Liver (tissue), 9 donors: Measurements from ENCODE around the gene KDELR1. TPM values are rescaled to one million over a fixed set of nuclear protein-coding genes. Genes with fewer than 3 reads are reported as not detected.

Source experiments
- DNase-seq: peaks from one replicate; pipeline ENCODE4 v3.0.0-alpha.2; 2017; ENCODE audit warnings: low spot score
- H3K27ac ChIP-seq, 2 donors: one replicate each; pipeline ENCODE4 v1.7.0; 2013; ENCODE audit warnings: inconsistent platforms in 2 of 2, low read length in 2 of 2, control low read depth in 1 of 2, low read depth in 1 of 2, mild to moderate bottlenecking in 1 of 2
- H3K27me3 ChIP-seq, 4 donors: one replicate each; pipeline versions ENCODE4 v1.6.1 to v1.7.0; 2013; ENCODE audit warnings: low read length in 3 of 4, inconsistent platforms in 1 of 4, mild to moderate bottlenecking in 1 of 4, moderate library complexity in 1 of 4; ENCODE audit not compliant: control insufficient read depth in 4 of 4, insufficient read depth in 4 of 4
- H3K36me3 ChIP-seq, 4 donors: one replicate each; pipeline versions ENCODE4 v1.6.1 to v1.7.0; 2013; ENCODE audit warnings: low read length in 3 of 4, mild to moderate bottlenecking in 3 of 4, low read depth in 1 of 4, moderate library complexity in 1 of 4; ENCODE audit not compliant: control insufficient read depth in 4 of 4, insufficient read depth in 3 of 4
- H3K4me1 ChIP-seq, 4 donors: one replicate each; pipeline versions ENCODE4 v1.6.1 to v1.7.0; 2013; ENCODE audit warnings: low read length in 3 of 4, mild to moderate bottlenecking in 3 of 4, moderate library complexity in 1 of 4; ENCODE audit not compliant: control insufficient read depth in 4 of 4, insufficient read depth in 4 of 4
- H3K4me3 ChIP-seq, 3 donors: one replicate each; pipeline versions ENCODE4 v1.6.1 to v1.7.0; 2013; ENCODE audit warnings: low read length in 3 of 3, control low read depth in 1 of 3, low read depth in 1 of 3, mild to moderate bottlenecking in 1 of 3
- H3K9ac ChIP-seq, 2 donors: one replicate each; pipeline ENCODE4 v1.7.0; 2013; ENCODE audit warnings: low read length in 2 of 2, mild to moderate bottlenecking in 2 of 2, moderate library complexity in 2 of 2, control low read depth in 1 of 2, low read depth in 1 of 2
- H3K9me3 ChIP-seq, 4 donors: one replicate each; pipeline versions ENCODE4 v1.6.1 to v1.7.0; 2013; ENCODE audit warnings: low read length in 3 of 4; ENCODE audit not compliant: control insufficient read depth in 4 of 4
- ATF3 ChIP-seq: IDR thresholded peaks from 2 replicates; pipeline ENCODE4 v1.6.1; 2016; ENCODE audit warnings: antibody characterized with exemption
- CTCF ChIP-seq: fragments of 150-350 bp; IDR thresholded peaks from 2 replicates; pipeline ENCODE4 v1.5.1; 2017; ENCODE audit warnings: improper control_type of control experiment, low read depth, low read length; ENCODE audit not compliant: missing input control
- EGR1 ChIP-seq, 2 donors: IDR thresholded peaks; 2 replicates each; pipeline ENCODE4 v1.6.1; 2016 to 2018; ENCODE audit warnings: antibody characterized with exemption in 2 of 2, low read depth in 2 of 2
- FOXA1 ChIP-seq: IDR thresholded peaks from 2 replicates; pipeline ENCODE4 v1.6.1; 2016; ENCODE audit warnings: antibody characterized with exemption
- FOXA2 ChIP-seq: IDR thresholded peaks from 2 replicates; pipeline ENCODE4 v1.6.1; 2016; ENCODE audit warnings: antibody characterized with exemption
- GABPA ChIP-seq, 2 donors: IDR thresholded peaks in 1 of 2; conservative IDR thresholded peaks in 1 of 2; 2 replicates each; pipeline ENCODE4 v1.6.1; 2016; ENCODE audit warnings: antibody characterized with exemption in 2 of 2, mild to moderate bottlenecking in 1 of 2, moderate library complexity in 1 of 2
- HNF4A ChIP-seq, 2 donors: conservative IDR thresholded peaks; 2 replicates each; pipeline ENCODE4 v1.6.1; 2016; ENCODE audit warnings: antibody characterized with exemption in 2 of 2, mild to moderate bottlenecking in 2 of 2
- HNF4G ChIP-seq: IDR thresholded peaks from 2 replicates; pipeline ENCODE4 v1.6.1; 2016; ENCODE audit warnings: antibody characterized with exemption
- NR2F2 ChIP-seq: IDR thresholded peaks from 2 replicates; pipeline ENCODE4 v1.6.1; 2016; ENCODE audit warnings: antibody characterized with exemption
- RAD21 ChIP-seq, 2 donors: IDR thresholded peaks; 2 replicates each; pipeline ENCODE4 v1.6.1; 2016; ENCODE audit warnings: antibody characterized with exemption in 2 of 2, mild to moderate bottlenecking in 2 of 2
- RXRA ChIP-seq, 2 donors: IDR thresholded peaks; 2 replicates each; pipeline ENCODE4 v1.6.1; 2017 to 2018; ENCODE audit warnings: antibody characterized with exemption in 2 of 2, mild to moderate bottlenecking in 1 of 2
- SP1 ChIP-seq: IDR thresholded peaks from 2 replicates; pipeline ENCODE4 v1.6.1; 2018; ENCODE audit warnings: antibody characterized with exemption, mild to moderate bottlenecking
- TAF1 ChIP-seq: conservative IDR thresholded peaks from 2 replicates; pipeline ENCODE4 v1.6.1; 2016; ENCODE audit warnings: antibody characterized with exemption, mild to moderate bottlenecking
- YY1 ChIP-seq: IDR thresholded peaks from 2 replicates; pipeline ENCODE4 v1.6.1; 2016; ENCODE audit warnings: antibody characterized with exemption, mild to moderate bottlenecking
- ZBTB33 ChIP-seq: IDR thresholded peaks from 2 replicates; pipeline ENCODE4 v1.6.1; 2016; ENCODE audit warnings: antibody characterized with exemption
- WGBS: extraction: QIAGEN DNeasy Blood & Tissue Kit; methylation state at CpG from one replicate; pipeline ENCODE4 v1.1.7; 2013; 5-methylcytosine and 5-hydroxymethylcytosine counted together
- polyA plus RNA-seq, 2 donors: library from polyadenylated mRNA; stranded (reverse) in 1 of 2; unstranded in 1 of 2; fragments of 200-250 nt in 1 of 2; fragments of >200 nt in 1 of 2; fragmentation: Nextera tagmentation in 1 of 2; extraction: Ambion mirVana in 1 of 2; gene quantifications; one replicate each; pipeline versions ENCODE4 v1.2.1 to v1.2.3, GENCODE V29; 2013 to 2015
- total RNA-seq, 2 donors: library from RNA; depleted of rRNA; stranded (reverse); fragments of >200 nt; gene quantifications; one replicate each; pipeline ENCODE4 v1.2.3, GENCODE V29; 2014
- TF ChIP-seq, protein P1 (sequence below): IDR thresholded peaks from 2 replicates; pipeline ENCODE4 v1.6.1; 2016; ENCODE audit warnings: antibody characterized with exemption, mild to moderate bottlenecking
- TF ChIP-seq, protein P2 (sequence below): IDR thresholded peaks from 2 replicates; pipeline ENCODE4 v1.6.1; 2016; ENCODE audit warnings: antibody characterized with exemption
- donor health status: healthy.
- donor health status: healthy.
- donor health status: healthy.
- donor health status: healthy.
- donor health status: healthy.

The KDELR1 gene
- total and polyA plus RNA-seq, 4 donors, result 32.3 to 94.9 (median 47.0) TPM

DNA sequence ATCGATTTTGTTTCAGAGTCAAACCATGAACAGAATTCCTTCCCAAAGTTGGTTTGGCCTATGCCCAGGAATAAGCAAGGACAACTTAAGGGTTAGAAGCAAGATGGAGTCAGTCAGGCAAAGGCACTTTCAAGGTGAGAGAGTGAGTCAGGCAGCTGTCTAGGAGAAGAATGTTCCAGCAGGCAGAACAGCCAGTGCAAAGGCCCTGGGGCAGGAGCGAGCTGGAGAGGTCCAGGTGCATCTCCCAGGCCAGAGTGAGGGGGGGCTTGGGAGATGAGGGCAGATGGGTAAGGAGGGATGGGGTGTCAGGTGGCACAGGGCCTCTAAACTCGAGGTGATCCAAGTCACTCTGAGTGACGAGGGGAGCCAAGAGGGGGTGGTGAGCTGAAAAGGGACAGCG, 45.2 kb upstream of the KDELR1 start (continued):
- TF ChIP-seq, protein P1, sequence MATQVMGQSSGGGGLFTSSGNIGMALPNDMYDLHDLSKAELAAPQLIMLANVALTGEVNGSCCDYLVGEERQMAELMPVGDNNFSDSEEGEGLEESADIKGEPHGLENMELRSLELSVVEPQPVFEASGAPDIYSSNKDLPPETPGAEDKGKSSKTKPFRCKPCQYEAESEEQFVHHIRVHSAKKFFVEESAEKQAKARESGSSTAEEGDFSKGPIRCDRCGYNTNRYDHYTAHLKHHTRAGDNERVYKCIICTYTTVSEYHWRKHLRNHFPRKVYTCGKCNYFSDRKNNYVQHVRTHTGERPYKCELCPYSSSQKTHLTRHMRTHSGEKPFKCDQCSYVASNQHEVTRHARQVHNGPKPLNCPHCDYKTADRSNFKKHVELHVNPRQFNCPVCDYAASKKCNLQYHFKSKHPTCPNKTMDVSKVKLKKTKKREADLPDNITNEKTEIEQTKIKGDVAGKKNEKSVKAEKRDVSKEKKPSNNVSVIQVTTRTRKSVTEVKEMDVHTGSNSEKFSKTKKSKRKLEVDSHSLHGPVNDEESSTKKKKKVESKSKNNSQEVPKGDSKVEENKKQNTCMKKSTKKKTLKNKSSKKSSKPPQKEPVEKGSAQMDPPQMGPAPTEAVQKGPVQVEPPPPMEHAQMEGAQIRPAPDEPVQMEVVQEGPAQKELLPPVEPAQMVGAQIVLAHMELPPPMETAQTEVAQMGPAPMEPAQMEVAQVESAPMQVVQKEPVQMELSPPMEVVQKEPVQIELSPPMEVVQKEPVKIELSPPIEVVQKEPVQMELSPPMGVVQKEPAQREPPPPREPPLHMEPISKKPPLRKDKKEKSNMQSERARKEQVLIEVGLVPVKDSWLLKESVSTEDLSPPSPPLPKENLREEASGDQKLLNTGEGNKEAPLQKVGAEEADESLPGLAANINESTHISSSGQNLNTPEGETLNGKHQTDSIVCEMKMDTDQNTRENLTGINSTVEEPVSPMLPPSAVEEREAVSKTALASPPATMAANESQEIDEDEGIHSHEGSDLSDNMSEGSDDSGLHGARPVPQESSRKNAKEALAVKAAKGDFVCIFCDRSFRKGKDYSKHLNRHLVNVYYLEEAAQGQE, result no peak
- no peak for TF ChIP-seq SP1
- no peak for TF ChIP-seq RAD21 (IDR thresholded peaks at IDR 0.05)
- TF ChIP-seq ZBTB33, result no peak
- TF ChIP-seq GABPA (IDR thresholded peaks at IDR 0.05 in 1 of 2, conservative IDR thresholded peaks at IDR 0.05 in 1 of 2), result no peak

DNA sequence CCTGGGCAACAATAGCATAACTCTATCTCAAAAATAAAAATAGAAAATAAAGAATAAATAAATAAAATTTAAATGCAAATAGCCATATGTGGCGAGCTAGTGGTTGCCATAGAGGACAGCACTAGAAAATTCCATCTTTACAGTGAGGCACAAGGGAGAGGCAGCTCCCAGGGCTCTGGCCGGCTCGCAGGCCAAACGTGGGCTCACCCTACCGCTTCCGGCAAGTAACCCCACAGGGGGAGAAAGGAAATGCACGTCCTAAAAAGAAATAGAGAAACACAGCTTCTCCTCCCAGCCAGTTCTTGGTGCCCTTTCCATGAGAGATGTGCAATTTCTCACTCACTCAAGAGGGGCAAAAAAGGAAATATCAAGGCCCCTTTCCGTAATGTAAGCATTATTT, 42.0 kb upstream of the KDELR1 start:
- H3K9me3 ChIP-seq, result no peaks in the 10 kb centered on the region
- no peak overlapping the region for H3K4me3 ChIP-seq
- TF ChIP-seq HNF4G (no peak), HNF4A (conservative IDR thresholded peaks at IDR 0.05) (no peak), NR2F2 (no peak), CTCF (no peak), RAD21 (IDR thresholded peaks at IDR 0.05) (no peak), EGR1 (IDR thresholded peaks at IDR 0.05; ENCODE audit: low read depth in 2 of 2) (no peak), SP1 (no peak), GABPA (IDR thresholded peaks at IDR 0.05 in 1 of 2, conservative IDR thresholded peaks at IDR 0.05 in 1 of 2) (no peak), YY1 (no peak), RXRA (IDR thresholded peaks at IDR 0.05) (no peak)
- H3K36me3 ChIP-seq, result no peaks in the 10 kb centered on the region
- no peak for DNase-seq
- H3K27me3 ChIP-seq, result no peaks in the 10 kb centered on the region
- H3K9ac ChIP-seq, result no peak overlapping the region
- H3K4me1 ChIP-seq, result no peaks in the 10 kb centered on the region
- whole genome bisulfite sequencing, result 73% methylated on average over 8 of the region's 8 CpGs
- no peak overlapping the region for H3K27ac ChIP-seq

- Histone ChIP-seq H3K27ac (no peak overlapping the region), H3K36me3 (no peaks in the 10 kb centered on the region), H3K4me3 (no peak overlapping the region), H3K4me1 (no peaks in the 10 kb centered on the region), H3K9ac (no peak overlapping the region), H3K27me3 (no peaks in the 10 kb centered on the region), H3K9me3 (no peaks in the 10 kb centered on the region)
- DNase-seq, result no peak
- WGBS, result 94% methylated on average over 1 of the region's 1 CpG
- TF ChIP-seq RXRA (IDR thresholded peaks at IDR 0.05) (no peak), EGR1 (IDR thresholded peaks at IDR 0.05; ENCODE audit: low read depth in 2 of 2) (no peak), HNF4A (conservative IDR thresholded peaks at IDR 0.05) (no peak), TAF1 (no peak), ATF3 (no peak), FOXA2 (no peak), SP1 (no peak), FOXA1 (no peak), HNF4G (no peak), NR2F2 (no peak), YY1 (no peak)
- TF ChIP-seq, protein P2, sequence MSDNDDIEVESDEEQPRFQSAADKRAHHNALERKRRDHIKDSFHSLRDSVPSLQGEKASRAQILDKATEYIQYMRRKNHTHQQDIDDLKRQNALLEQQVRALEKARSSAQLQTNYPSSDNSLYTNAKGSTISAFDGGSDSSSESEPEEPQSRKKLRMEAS, result no peak
- TF ChIP-seq, protein P1, result no peak
Observed at GRCh38 chr19:48428670-48429069, 37.3 kb upstream of the KDELR1 start.
